Islet of Langerhans (tissue), 1 donor: ENCODE data around the gene CPLANE1.
"Not testable (repeated sequence)": the region's sequence is repeated elsewhere in the genome, so short reads cannot be mapped to it uniquely, and the experiment has no call there.

Source experiments
- FAIRE-seq: peaks from one replicate; lab custom pipeline; 2011; peaks lifted over from hg19 to GRCh38; lab: Jason Lieb, UNC

Gene CPLANE1

DNA sequence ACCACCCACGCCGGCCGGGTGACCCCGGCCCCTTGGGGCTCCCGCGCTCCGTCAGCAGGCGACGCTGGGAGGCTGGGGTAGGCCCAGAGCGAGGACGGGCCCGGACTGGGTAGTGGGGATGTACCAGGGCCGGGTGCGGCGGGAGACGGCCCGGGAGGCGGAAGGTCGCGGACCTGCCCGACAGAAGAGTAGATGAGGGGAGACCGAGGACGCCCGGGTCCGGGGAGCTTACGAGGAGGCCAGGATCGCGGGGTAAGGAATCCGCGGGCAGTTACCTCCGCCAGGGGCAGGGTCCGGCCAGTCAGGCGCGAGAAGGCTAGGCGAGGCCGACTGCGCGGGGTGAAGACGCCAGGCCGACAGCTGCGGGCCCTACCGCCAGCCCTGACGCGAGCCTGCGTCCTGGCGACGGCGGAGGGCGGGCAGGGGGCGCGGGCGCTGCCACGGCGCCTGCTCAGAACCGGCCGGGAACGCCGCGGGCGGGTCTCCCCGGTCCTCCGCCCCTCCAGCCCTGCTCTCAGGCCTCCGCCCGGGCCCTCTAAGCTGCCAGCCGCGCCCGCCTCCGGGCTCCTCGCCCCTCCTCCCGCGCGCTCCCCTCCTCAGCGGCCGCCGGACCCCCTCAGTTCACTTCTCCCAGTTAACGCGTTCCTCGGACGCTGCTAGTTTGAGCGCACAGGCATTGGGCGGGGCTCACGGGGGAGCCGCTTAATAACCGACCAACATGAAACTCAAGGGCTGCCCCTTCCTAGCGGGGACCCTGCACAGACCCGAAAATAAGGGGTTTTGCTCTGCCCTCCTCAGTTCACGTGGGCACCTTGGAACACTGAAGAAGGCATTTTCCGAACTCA lies at the start of gene CPLANE1:
CPLANE1 (minus strand) TSS at position 407 of the 845 bp plus-strand sequence. CDS start 1,678 bp downstream, outside the sequence.
- no peak for FAIRE-seq

DNA sequence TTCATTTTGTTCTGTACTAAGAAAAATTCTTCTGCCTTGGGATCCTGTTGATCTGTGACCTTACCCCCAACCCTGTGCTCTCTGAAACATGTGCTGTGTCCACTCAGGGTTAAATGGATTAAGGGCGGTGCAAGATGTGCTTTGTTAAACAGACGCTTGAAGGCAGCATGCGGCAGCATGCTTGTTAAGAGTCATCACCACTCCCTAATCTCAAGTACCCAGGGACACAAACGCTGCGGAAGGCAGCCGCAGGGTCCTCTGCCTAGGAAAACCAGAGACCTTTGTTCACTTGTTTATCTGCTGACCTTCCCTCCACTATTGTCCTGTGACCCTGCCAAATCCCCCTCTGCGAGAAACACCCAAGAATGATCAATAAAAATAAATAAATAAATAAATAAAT lies 47.1 kb upstream of the CPLANE1 start:
- FAIRE-seq: not testable (repeated sequence)

DNA sequence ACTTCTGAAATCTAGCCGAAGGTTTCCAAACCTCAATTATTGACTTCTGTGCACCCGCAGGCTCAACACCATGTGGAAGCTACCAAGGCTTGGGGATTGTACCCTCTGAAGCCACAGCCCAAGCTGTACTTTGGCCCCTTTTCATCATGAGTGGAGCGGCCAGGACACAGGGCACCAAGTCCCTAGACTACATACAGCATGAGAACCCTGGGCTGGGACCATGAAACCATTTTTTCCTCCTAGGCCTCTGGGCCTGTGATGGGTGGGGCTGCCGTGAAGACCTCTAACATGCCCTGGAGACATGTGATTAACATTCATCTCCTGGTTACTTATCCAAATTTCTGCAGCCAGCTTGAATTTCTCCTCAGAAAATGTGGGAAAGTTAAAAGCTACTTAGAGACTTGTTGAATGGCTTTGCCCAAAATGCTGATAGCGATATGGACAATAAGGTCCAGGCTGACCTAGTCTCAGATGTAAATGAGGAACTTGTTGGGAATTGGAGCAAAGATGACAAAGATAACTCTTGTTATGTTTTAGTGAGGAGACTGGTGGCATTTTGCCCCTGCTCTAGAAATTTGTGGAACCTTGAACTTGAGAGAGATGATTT lies 34.1 kb upstream of the CPLANE1 start:
- no peak for FAIRE-seq

DNA sequence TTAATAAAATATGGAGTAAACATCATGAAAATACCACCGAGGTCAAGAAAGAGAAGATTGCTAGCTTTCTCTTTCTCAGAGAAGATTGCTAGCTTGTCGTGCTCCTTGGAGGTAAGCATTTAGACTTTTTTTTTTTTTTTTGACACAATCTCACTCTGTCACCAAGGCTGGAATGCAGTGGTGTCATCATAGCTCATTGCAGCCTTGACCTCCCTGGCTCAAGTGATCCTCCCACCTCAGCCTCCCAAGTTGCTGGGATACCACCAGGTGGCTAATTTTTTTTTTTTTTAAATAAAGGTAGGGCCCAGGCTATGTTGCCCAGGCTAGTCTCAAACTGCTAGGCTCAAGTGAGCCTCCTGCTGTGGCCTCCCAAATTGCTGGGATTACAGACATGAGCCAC lies 26.3 kb upstream of the CPLANE1 start:
- no peak for FAIRE-seq

DNA sequence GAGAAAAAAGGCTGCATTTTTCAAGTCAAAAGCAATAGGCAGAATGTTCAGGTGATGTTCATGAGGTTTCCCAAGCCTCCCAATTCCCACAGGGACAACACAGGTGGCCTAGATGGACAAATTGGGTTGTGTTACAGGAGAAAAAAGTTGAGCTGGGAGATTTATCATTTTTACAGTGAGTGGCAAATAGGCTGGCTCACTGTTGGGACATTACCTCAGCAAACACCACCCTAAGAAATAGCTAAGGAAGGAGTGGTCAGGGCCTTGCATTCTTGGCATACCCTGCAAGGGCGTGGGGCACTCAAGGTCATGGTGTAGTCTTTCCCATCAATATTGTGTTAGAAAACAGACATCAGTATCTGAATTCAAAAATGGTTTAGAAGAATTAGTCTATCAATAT lies 23.3 kb upstream of the CPLANE1 start:
- FAIRE-seq: no peak

DNA sequence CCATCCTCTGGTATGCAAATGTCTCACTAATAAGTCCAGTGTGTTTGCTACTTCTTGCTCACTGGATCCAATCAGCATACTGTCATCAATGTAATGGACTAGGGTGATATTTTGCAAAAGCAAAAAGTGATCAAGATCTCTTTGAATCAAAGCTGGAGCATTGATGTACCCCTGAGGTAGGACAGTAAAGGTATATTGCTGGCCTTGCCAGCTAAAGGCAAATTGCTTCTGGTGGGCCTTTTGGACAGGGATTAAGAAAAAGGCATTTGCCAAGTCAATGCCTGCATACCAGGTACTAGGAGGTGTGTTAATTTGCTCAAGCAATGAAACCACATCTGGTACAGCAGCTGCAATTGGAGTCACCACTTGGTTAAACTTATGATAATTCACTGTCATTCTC lies 18.9 kb upstream of the CPLANE1 start:
- FAIRE-seq: not testable (repeated sequence)

DNA sequence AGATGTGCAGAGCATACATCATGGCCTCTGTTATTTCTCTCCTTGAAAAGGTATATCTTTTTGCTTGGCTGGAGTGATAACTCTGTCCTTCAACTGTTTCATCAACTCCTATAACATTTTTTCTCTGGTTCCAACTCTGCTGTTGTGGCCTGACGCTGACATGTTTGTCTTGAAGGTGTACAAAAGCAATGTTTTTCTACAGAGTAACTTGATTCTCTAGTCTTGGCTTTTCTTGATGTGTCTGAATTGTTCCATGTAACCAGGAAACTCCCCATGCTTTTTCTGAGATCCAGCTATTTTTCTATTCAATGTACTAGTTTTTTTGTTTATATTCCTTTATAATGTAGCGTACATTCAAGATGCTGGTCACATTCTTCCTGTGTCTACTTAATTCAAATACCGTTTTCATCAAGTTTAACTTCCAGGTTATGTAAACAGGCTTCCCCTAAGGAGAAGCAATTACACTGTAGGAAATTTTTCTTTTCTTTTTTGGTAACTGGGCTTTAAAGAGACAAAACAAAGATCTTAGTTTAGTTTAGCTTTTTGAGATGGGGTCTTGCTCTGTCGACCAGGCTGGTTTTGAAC lies 6.7 kb upstream of the CPLANE1 start:
- no peak for FAIRE-seq

DNA sequence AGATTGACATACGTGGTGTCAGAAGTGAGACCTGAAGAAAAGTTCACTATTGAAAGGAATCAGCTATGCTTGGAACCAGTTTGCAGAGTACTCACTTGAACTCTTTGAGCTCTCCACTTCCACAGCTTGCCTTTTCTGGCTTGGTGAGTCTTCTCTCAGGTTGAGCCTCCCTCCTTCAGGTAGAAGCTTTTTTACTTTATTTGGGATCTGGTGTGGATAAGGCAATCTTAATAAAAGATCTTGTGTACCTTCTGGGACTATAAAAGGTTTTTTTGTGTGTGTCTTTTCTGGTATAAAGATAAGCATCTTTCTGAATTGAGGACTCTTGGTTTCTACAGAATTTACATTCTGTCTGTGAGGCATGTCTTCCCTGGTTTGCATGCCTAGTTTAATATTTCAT lies 5.4 kb upstream of the CPLANE1 start:
- no peak for FAIRE-seq

DNA sequence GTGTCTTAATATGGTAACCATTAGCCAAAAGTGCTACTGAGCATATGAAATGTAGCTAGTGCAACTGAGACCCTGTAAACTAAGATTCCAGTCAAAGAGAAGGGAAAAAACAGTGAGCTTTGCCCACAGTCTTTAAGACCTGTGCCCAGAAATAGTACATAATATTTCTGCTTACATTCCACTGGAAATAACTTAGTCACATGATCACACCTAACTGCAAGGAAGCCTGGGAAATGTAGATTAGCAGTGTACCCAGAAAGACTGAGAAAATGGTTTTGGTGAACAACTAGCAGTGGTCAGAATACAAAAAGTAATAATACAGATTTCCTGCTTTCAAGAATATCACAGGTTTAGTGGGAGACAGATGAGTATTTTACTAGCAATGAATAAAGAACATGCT lies 2.5 kb upstream of the CPLANE1 start:
- no peak for FAIRE-seq

DNA sequence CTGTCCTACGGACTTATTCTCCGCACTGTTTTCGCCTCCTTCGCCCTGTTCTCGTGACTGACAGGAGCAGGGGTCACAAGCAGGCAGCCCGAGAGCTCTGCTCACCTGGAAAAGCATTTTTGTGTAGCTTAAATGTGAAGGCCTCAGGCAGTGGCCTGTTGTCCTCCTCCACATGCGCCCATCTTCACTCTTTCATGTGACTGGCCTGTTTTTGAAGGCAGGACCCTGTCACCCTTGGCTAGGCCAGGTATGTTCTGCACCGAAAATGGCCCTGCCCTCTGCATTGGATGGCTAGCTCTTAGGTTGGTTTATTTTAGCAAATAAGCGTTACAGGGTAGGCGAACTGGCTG lies 614 bp upstream of the CPLANE1 start:
- FAIRE-seq: no peak

DNA sequence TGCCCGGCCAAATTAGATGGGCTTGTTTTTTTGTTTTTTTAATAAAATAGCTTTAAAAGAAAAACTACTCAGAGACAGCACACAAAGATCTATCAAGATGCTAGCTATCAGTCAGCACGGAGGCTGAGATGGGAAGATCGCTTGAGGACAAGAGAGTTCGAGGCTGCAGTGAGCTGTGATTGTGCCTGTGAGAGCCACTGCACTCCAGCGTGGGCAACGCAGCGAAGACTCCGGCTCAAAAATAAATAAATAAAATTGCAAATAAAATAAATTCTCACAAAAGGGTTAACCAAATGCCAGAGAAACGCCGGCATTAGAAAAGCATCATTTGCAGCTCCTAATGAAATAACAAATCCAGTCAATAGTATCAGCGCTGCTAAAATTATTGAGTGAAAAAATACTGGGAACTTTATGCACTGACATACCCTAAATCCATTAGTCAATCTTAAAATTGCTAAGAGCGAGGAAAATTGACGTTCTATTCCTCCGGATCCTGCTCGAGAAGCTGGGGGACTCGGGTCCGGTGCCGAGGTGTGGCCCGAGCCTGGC lies 681 bp downstream of the CPLANE1 start:
- FAIRE-seq: no peak

DNA sequence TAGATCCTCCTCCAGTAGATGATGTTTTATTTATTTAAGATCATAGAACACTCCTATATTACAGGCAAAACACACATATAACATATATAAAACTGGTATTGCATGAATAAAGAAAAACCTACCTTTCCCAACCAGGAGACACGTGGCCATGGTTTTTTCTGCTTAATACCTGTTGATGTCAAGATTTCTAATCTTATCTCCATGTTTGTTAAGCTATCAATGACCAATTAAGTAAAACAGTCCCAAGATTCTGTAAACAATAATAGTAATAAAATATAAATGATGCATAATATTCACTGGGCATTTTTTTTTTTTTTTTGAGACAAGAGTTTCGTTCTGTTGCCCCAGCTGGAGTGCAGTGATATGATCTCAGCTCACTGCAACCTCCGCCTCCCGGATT lies 1.7 kb downstream of the CPLANE1 start:
- no peak for FAIRE-seq

DNA sequence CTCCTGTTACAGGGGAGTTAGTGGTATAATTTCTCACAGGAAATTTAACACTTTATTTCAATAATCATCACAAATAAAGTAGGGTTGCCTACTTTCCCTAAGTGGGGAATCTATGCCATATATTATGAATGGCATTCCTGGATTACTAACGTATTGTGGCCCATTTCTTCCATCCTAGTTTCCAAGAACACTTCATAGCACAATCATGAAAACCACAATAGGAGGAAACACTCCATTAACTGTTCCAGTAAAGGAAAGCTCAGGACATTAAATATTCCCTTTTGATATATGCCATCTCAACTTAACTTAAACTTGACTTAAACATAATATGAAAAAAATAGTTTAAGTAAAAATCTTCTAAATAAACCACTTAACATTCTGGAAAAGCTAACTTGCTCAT lies 2.1 kb downstream of the CPLANE1 start:
- FAIRE-seq: no peak

DNA sequence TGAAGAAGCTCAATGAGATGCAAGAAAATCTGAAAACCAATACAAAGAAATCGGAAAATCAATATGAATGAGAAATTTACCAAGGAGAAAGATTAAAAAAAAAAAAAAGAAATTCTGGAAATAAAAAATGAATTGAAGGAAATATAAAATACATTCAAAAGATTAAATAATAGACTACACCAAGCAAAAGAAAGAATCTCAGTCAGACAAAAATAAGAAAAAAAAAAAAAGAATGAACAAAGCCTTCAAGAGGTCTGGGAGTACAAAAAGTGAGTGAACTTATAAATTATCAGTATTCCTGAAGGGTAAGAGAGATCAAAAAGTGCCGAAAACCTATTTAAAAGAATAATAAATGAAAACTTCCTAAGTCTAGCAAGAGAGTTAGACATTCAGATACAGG lies 14.9 kb downstream of the CPLANE1 start:
- FAIRE-seq: no peak

DNA sequence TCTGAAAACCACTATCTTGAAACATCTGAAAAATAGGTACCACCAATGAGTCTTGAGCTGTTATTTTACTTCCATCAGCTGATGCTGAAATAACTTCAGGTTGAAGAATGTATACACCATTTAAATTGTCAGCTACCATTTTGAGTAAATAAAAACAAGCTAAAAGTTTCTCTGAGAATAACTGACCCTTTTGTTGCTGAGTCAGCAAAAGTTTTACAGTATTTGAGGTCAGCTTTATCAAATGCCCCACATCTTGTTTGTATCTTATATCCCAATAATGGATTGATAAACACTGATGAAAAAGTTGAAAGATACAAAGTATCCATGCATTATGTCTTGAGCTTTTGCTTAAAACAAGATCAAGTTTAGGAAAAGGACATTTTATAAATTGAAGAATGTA lies 22.8 kb downstream of the CPLANE1 start:
- peak; percentile 30 for FAIRE-seq

DNA sequence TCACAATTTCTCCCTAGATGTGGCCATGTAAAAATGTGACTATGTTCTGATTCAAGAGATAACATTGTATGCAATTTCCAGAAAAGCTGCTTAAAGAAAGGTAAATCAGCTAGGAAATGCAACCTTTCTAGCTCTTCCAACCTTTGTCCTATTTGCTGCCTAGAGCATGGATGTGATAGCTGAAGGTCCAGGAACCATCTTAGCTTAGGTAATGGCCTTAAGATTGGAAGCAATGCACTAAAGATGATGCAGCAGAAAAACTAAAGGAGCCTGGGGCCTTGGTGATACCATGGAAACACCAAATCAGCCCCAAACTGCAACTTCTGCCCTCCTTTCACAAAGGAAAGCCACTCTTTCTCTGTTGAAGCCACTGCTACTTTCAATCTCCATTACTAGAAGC lies 27.0 kb downstream of the CPLANE1 start:
- FAIRE-seq: no peak

DNA sequence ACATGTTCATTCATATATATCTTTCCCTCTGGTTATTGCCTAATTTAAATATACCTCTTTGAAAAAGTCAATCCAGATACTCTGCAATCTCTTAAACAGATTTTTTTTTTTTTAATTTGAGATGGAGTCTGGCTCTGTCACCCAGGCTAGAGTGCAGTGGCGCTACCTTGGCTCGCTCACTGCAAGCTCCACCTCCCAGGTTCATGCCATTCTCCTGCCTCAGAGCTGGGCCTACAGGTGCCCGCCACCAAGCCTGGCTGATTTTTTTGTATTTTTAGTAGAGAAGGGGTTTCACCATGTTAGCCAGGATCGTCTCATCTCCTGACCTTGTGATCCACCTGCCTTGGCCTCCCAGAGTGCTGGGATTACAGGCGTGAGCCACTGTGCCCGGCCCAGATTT lies 28.8 kb downstream of the CPLANE1 start:
- not testable (repeated sequence) for FAIRE-seq

DNA sequence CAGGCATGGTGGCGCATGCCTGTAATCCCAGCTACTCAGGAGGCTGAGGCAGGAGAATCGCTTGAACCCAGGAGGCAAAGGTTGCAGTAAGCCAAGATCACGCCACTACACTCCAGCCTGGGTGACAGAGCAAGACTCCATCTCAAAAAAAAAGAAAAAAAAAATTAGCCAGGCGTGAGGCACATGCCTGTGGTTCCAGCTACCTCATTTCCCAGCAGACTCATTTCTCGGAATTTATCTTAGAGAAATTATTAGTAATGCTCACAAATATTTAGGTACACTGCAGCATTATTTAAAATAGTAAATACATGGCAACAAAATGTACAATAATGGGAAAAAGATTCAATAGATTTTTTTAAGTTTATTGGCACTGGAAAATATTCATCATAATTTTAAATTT lies 29.8 kb downstream of the CPLANE1 start:
- FAIRE-seq: not testable (repeated sequence)

DNA sequence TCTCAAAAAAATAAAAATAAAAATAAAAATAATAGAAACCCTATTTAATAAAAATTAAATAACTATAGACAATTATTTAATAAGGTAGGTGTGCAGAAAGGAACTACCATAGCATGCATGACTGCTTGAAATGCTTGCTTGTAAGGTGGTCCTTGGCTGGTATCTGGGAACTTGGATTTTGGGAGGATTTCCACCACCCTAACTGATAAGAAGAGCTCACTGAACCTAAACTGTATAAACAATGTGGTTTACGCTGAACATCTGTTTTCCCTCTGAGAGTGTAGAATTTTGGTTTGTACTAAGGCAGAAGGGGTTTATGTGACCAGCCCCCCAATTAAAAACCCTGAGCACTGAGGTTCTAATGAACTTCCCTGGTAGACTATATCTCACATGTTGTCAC lies 31.2 kb downstream of the CPLANE1 start:
- no peak for FAIRE-seq

DNA sequence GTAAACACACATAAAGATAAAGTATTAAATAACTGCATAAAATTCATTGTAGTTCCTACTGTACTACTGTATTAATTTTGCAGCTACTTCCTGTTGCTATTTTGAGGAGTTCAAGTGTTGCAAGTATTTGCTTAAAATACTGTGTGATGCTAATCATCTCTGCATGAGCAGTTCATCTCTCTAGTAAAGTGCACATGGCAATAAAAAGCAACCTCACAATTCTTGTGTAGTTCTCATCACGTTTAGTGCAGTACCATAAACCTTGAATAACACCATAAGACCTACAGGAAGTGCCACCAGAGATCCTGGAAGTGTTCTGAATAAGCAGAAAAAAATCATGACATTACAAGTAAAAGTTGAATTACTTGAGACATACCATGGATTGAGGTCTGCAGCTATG lies 34.6 kb downstream of the CPLANE1 start:
- FAIRE-seq: no peak

DNA sequence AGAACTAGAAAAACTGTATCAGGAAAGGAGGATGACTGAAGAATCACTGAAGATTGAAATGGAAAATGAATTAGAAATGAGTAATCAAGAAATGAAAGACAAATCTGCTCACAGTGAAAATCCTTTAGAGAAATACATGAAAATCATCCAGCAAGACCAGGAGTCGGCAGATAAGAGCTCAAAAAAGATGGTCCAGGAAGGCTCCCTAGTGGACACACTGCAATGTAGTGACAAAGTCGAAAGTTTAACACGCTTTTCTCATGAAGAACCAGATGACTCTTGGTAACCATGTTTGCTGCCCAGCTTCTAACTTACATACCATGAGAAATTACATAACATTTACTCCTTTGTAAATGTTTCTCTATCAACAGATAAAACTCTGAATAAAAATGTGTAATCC lies 37.1 kb downstream of the CPLANE1 start:
- FAIRE-seq: no peak

DNA sequence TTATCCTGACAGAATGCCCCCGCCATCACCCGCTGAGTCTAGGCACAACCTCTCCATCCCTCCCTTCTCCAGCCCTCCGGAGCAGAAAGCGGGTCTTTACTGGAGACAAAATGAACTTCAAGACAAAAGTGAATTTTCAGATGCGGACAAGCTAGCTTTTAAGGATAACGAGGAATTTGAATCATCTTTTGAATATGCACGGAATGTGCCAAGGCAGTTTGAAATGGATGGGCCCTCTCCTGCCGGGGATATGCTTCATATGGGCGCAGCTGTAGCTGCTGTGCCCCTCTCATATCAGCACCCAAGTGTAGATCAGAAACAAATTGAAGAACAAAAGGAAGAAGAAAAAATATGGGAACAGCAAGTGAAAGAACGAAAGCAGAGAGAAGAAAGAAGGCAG lies 37.5 kb downstream of the CPLANE1 start:
- FAIRE-seq: no peak
